Motor neuron (in vitro differentiated cells): Measurements from ENCODE around the gene PLD1. TPM values are rescaled to one million over a fixed set of nuclear protein-coding genes. Genes with fewer than 3 reads are reported as not detected.
"Not testable (repeated sequence)": the region's sequence is repeated elsewhere in the genome, so short reads cannot be mapped to it uniquely, and the experiment has no call there.

ENCODE experiments used
- ATAC-seq, 8 experiments: fragments of 200-7000 bp; cut with Tn5 transposase; replicated peaks in 6 of 8; 2 replicates each; pipeline ENCODE4 v1.8.0; 2021; ENCODE audit warnings: mild to moderate bottlenecking in 8 of 8, moderate library complexity in 8 of 8
- H3K27ac ChIP-seq, 2 donors: fragments of 250-450 bp; sonication (Bioruptor Pico); 2 replicates each; pipeline ENCODE4 v1.9.0; 2021; ENCODE audit warnings: antibody characterized with exemption in 2 of 2, mild to moderate bottlenecking in 2 of 2, moderate library complexity in 1 of 2
- H3K4me1 ChIP-seq, 2 donors: fragments of 250-450 bp; sonication (Bioruptor Pico); replicated peaks in 1 of 2; 2 replicates each; pipeline ENCODE4 v1.6.1; 2021; ENCODE audit warnings: antibody characterized with exemption in 2 of 2, mild to moderate bottlenecking in 2 of 2, moderate library complexity in 1 of 2
- H3K4me3 ChIP-seq, 5 donors: fragments of 250-450 bp; sonication (Bioruptor Pico); 2 replicates each; pipeline ENCODE4 v1.9.0; 2021; ENCODE audit warnings: antibody characterized with exemption in 5 of 5, mild to moderate bottlenecking in 5 of 5, moderate library complexity in 4 of 5
- WGBS, 10 experiments: fragments of 450-650 bp; shearing (Covaris generic); methylation state at CpG; one replicate each; pipeline ENCODE4 v1.0.0; 2022; 5-methylcytosine and 5-hydroxymethylcytosine counted together
- in situ Hi-C, 9 experiments: fragments of 400-800 bp; cut with MboI; loops; one replicate each; pipeline ENCODE4 v1.15.0; 2021; ENCODE audit warnings: low sequenced_read_pairs in 9 of 9, low pct_unique_long_range_greater_than_20kb in 2 of 9; ENCODE audit not compliant: unreplicated experiment in 9 of 9
- total RNA-seq, 8 experiments: library from RNA; unstranded; fragments of 300-600 nt; gene quantifications; 2 replicates each; pipeline versions ENCODE4 v1.2.3 to v1.2.4, GENCODE V29; 2022

Gene PLD1
- total RNA-seq, 8 experiments from 2014 or later, result 0.50 to 76.0 (median 13.7) TPM

- in situ Hi-C loops, result loop anchor here in 1 of 9 experiments (25.0 kb wide), 1 partner anchor 115 kb away; no protein-coding TSS in a partner anchor
- Histone ChIP-seq H3K4me1 (peaks cover 0 to 2% of the 10 kb centered on the region in 2 donors), H3K27ac (no peak overlapping the region), H3K4me3 (no peak overlapping the region)
- WGBS, 10 experiments, result 45 to 100% (median 88%) methylated on average over 1 to 2 of the region's 2 CpGs
- no peak for ATAC-seq
Observed at GRCh38 chr3:171752329-171752728, 58.0 kb downstream of the PLD1 start.

DNA sequence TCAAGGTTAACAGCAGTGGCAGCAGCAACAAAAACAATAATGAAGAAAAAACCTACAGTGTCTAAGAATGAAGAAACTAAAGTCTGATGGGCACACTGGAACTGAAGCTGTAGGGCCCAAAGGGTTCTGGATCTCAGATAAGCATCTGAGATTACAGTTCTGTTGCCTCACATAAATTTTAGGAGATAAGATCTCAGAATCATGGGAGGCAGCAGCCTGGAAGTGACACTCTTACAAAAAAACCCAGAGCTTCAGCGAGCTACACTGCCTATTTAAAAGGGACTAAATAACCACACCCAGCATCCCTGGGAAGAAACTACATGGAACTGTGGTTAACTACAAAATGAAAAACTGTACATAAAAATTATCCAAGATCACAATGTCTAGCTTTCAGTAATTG lies 61.2 kb downstream of the PLD1 start:
- peak in 3 of 8 experiments; percentile 46 to 48 (median 47) for ATAC-seq
- no peak overlapping the region for H3K4me3 ChIP-seq
- in situ Hi-C loops, result no loop called here
- 0 to 86% (median 25%) methylated on average over 1 of the region's 1 CpG; no CpG with 5 or more reads in 2 of the 10 experiments for WGBS, 10 experiments
- H3K4me1 ChIP-seq, result peaks cover 0 to under 1% of the 10 kb centered on the region in 2 donors
- no peak overlapping the region for H3K27ac ChIP-seq

- Histone ChIP-seq H3K27ac (no peak overlapping the region), H3K4me1 (peaks cover 0 to 7% of the 10 kb centered on the region in 2 donors), H3K4me3 (no peak overlapping the region)
- 16 to 93% (median 51%) methylated on average over 3 to 7 of the region's 7 CpGs for WGBS, 10 experiments
- in situ Hi-C loops, result no loop called here
- peak in 3 of 8 experiments; percentile 63 to 73 (median 70) for ATAC-seq
Observed at GRCh38 chr3:171748064-171748924, 62.0 kb downstream of the PLD1 start.

- 0 to 80% (median 27%) methylated on average over 1 of the region's 2 CpGs; no CpG with 5 or more reads in 4 of the 10 experiments for WGBS, 10 experiments
Observed at GRCh38 chr3:171747223-171747920, 62.9 kb downstream of the PLD1 start.

GRCh38 chr3:171746320-171747222 lies 63.7 kb downstream of the PLD1 start:
- WGBS, 10 experiments, result 48 to 100% (median 79%) methylated on average over 1 to 8 of the region's 11 CpGs; no CpG with 5 or more reads in 2 of the 10 experiments
- in situ Hi-C loops, H3K27ac ChIP-seq, H3K4me3 ChIP-seq, H3K4me1 ChIP-seq, ATAC-seq: not testable (repeated sequence)

More at GRCh38 chr3:171747223-171747920, 62.9 kb downstream of the PLD1 start:
- in situ Hi-C loops, result no loop called here
- H3K4me3 ChIP-seq, result no peak overlapping the region
- H3K27ac ChIP-seq, result no peak overlapping the region
- peaks cover 0 to 9% of the 10 kb centered on the region in 2 donors for H3K4me1 ChIP-seq
- no peak for ATAC-seq

GRCh38 chr3:171745577-171746319 lies 64.5 kb downstream of the PLD1 start:
- H3K4me3 ChIP-seq, result no peak overlapping the region
- WGBS, 10 experiments, result 47 to 100% (median 86%) methylated on average over 1 to 8 of the region's 40 CpGs; no CpG with 5 or more reads in 5 of the 10 experiments
- peaks cover 0 to 11% of the 10 kb centered on the region in 2 donors for H3K4me1 ChIP-seq
- no peak for ATAC-seq
- H3K27ac ChIP-seq, result no peak overlapping the region
- in situ Hi-C loops, result no loop called here

GRCh38 chr3:171744158-171744741 lies 66.0 kb downstream of the PLD1 start:
- no peak for ATAC-seq
- Histone ChIP-seq H3K4me1 (peaks cover 0 to 11% of the 10 kb centered on the region in 2 donors), H3K27ac (no peak overlapping the region), H3K4me3 (no peak overlapping the region)
- in situ Hi-C loops, result no loop called here
- WGBS, 10 experiments, result 57 to 94% (median 81%) methylated on average over 1 to 5 of the region's 5 CpGs

- ATAC-seq, result no peak
- H3K27ac ChIP-seq, result no peak overlapping the region
- in situ Hi-C loops, result no loop called here
- peaks cover 0 to 11% of the 10 kb centered on the region in 2 donors for H3K4me1 ChIP-seq
- no peak overlapping the region for H3K4me3 ChIP-seq
- 48 to 93% (median 78%) methylated on average over 2 to 10 of the region's 10 CpGs; no CpG with 5 or more reads in 2 of the 10 experiments for WGBS, 10 experiments
Observed at GRCh38 chr3:171743327-171744157, 66.7 kb downstream of the PLD1 start.

DNA sequence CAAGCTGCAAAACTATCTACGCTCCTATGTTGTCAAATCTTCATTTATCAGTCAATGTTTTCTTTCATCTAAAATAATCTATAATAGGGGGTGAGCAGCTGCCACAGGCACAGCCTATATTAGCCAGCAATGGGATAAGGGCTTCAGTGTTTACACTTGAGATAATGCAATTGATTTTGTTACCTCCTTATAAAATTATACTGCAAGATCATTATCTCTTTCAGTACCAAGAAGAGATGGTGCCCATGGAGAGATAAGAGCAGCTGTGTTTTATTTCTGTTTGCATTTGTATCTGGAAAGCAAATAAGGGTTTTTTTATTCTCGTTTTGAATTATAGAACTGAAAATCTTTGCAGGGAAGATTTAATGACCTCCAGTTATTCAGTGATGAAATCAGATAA lies 68.9 kb downstream of the PLD1 start:
- peaks cover 5 to 17% of the 10 kb centered on the region in 2 donors for H3K4me1 ChIP-seq
- ATAC-seq, result no peak
- no peak overlapping the region for H3K4me3 ChIP-seq
- H3K27ac ChIP-seq, result no peak overlapping the region
- 0 to 100% (median 76%) methylated on average over 1 to 2 of the region's 2 CpGs for WGBS, 10 experiments
- in situ Hi-C loops, result no loop called here

- in situ Hi-C loops, result no loop called here
- Histone ChIP-seq H3K4me3 (no peak overlapping the region), H3K4me1 (peaks cover 5 to 9% of the 10 kb centered on the region in 2 donors), H3K27ac (no peak overlapping the region)
- WGBS, 10 experiments, result 0 to 100% (median 79%) methylated on average over 1 to 2 of the region's 2 CpGs; no CpG with 5 or more reads in 2 of the 10 experiments
- ATAC-seq, result no peak
Observed at GRCh38 chr3:171736556-171736955, 73.7 kb downstream of the PLD1 start.

GRCh38 chr3:171733561-171733960 lies 76.7 kb downstream of the PLD1 start:
- no peak overlapping the region for H3K4me3 ChIP-seq
- ATAC-seq, result no peak
- H3K27ac ChIP-seq, result no peak overlapping the region
- H3K4me1 ChIP-seq, result peaks cover 5 to 7% of the 10 kb centered on the region in 2 donors
- in situ Hi-C loops, result no loop called here
